ENCODE results near the gene ANKRD33.
"Not testable (repeated sequence)": the region's sequence is repeated elsewhere in the genome, so short reads cannot be mapped to it uniquely, and the experiment has no call there.

ANKRD33 gene

GRCh38 chr12:51883998-51884675, 3.8 kb upstream of the ANKRD33 start:
- DNase-seq, result no peak

DNA sequence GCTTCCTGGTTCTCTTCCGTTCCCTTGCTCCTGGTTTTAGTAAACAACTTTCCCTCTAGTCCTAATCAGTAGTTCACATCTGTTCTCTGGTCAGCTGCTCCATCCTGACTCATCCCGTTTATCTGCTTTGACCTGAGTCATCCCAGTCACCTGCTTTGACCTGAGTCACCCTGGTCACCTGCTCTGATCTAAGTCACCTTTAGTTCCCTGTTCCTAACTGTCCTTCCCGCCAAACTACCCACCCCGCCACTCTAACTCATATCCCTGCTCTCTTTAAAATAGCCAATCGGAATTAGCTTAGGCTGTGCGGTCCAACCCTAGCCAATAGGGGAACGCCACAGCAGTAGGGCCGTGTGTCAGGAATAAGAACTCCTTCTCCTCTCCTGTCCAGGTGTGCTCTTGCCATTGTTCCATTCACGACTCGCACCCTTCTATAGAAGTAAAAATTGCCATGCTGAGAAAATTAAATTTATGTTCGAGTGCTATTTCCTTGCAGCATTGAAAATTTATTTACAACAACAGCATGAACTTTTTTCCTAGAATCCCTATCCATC, 3.1 kb upstream of the ANKRD33 start:
- no peak for DNase-seq

DNA sequence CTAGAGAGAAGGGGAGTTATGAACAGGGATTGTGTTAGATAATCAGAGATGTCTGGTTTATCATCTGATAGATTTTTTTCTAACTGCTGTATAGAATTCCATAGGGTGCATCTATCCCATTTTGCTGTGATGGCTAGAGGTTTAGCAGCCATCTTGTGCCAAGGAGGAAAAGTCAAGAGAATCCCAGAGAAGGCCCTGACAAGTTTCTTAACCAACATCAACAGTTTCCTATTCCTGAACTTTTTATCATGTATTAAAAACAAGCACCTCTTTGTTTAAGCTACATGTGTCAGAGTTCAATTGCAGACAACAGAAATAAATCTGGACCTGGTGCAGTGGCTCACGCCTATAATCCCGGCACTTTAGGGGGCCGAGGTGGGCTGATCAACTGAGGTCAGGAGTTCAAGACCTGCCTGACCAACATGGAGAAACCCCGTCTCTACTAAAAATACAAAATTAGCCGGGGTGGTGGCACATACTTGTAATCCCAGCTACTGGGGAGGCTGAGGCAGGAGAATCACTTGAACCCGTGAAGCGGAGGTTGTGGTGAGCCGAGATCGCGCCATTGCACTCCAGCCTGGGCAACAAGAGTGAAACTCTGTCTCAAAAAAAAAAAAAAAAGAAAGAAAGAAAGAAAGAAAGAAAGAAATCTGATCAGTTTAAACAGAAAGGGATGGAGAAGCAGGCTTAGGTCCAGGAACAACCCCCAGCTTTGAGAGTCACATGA, 2.4 kb upstream of the ANKRD33 start:
- DNase-seq, result not testable (repeated sequence)

DNA sequence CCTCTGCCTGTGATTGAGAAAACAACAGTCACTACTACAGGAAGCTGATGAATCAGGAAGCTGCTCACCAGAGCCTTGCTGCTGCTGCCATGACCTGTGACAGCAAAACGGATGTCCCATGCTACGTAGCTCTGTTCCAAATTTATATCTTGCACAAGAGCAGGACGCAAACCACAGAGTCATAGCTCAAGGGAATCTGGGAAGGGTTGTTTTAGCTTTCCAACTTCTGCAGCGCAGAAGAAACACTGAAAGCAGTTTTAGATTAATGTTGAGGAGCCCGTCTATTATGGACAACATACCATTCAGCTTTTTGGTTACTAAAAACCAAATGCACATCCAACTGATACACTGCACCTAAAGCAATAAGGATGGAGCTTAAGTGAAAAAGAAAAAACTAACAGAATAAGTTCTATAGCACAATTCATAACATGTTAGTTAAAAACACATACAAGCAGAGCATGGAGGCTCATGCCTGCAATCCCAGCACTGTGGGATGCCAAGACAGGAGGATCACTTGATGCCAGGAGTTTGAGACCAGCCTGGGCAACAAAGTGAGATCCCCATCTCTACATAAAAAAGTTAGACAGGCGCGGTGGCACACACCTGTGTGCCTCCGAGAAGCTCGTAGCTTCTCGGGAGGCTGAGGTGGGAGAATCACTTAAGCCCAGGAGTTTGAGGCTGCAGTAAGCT, 1.7 kb upstream of the ANKRD33 start:
- DNase-seq, result peak; percentile 51

DNA sequence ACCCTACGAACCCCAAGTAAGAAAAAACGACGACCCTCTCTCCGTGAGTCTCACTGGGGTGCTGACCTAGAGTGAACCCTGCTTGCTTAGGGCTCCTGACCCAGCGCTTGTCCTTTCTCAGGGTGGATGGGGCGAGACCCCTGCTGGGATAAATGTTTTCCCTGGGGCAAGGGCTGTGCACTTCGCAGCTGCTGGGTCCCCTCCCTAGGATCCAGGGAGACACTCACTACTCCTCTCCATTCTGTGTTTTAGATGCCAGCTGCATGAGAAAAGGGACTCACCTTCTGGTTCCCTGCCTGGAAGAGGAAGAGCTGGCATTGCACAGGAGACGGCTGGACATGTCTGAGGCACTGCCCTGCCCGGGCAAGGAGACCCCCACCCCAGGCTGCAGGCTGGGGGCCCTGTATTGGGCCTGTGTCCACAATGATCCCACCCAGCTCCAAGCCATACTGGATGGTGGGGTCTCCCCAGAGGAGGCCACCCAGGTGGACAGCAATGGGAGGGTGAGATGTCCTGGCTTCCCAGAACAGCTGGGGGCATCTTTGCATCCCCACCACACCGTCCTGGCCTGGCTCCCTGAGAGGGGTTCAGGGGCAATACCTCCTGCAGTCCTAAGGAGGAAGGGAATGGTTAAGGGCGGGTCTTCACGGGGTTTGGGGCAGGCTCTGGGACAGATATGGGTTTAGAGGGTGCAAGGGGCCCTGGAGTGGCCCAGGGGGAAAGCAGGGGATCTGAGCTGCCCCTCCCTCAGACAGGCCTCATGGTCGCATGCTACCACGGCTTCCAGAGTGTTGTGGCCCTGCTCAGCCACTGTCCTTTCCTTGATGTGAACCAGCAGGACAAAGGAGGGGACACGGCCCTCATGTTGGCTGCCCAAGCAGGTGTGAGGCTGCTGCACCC, 663 bp downstream of the ANKRD33 start:
- DNase-seq, result no peak

DNA sequence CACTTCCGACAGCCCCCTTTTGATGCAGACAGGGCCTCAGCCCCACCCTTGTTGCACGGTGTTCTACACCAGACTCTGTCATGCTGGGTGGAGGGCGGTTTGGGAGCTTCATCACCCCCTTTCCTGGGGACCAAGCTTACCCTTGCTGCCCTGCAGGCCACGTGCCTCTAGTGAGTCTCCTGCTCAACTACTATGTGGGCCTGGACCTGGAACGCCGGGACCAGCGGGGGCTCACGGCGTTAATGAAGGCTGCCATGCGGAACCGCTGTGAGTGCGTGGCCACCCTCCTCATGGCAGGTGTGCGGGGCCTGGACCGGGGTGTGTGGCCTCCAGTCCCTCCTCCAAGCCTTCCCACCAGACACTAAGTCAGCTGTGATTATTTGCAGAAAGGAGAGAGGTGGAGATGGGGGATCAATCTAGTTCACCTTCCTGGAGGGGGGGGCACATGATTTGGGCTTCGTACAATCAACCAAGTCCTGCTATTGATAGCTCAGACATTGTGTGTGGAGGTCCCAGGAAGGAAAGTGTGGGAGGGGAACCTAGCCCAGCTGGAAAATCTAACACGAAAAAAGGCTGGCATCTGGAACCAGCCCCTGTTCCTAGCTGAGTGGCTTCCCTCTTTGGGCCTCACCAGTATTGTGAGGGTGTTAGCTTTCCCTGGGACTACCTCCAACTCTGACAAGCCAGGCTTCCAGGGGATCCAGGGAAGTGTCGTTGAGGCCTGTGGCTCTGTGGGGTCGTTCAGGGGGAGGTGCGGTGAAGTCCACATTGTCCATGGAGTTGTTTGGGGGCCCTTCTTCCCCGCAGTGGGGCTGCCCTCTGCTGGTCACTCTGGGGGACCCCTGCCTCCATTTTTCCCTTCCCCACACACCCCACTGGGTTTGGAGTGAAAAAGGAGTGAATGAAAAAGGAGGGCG, 1.6 kb downstream of the ANKRD33 start:
- DNase-seq, result no peak

DNA sequence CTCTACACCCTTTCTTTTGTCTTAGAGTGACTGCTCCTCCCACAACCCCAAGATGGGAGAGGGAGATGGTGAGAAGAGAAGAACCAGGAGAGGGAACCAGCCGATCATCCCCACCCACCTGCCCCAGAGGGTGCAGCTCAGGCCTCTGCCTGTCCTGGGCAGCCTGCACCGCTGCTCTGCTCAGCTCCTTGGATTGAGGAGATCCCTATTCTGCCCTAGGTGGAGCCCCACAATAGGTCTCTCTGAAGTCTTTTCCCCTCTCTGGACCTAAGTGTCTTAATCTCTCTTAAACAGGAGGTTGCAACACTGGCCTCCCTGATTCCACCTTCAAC, 2.2 kb downstream of the ANKRD33 start:
- no peak for DNase-seq

DNA sequence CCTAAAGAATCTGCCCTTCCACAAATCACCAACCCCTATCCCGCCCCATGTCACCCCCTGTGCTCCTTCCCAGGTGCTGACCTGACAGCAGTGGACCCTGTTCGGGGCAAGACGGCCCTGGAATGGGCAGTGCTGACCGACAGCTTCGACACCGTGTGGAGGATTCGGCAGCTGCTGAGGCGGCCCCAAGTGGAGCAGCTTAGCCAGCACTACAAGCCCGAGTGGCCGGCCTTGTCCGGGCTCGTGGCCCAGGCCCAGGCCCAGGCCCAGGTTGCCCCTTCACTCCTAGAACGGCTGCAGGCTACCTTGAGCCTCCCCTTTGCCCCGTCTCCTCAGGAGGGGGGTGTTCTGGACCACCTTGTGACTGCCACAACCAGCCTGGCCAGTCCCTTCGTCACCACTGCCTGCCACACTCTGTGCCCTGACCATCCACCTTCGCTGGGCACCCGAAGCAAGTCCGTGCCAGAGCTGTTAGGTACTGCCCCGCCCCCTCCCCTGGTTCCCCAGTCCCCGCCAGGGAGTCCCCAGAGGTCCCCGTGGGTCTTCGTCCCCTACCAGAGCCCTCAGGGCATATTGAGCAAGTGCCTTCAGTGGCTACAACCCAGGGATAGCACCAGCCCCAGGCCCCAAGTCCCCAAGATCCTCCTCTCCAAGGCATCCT, 2.7 kb downstream of the ANKRD33 start:
- no peak for DNase-seq

DNA sequence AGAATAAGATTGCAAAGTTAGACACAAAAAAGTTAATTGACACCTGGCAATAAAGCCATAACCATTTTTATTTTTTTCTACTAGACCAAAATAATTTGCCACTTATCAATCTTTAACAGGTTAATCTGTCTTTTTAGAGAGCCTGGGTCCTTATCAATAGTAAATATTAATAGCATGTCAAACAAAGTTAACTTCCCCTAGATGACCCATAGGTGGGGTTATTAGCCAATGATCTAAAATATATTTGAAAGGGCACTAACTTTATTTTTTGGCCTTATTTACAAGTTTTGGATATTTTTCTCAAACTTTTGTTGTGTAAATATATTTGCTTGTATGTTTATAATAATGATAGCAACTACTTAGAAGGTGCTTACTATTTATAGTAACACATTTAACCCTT, 3.9 kb downstream of the ANKRD33 start:
- DNase-seq, result no peak

GRCh38 chr12:51893786-51894185, 5.9 kb downstream of the ANKRD33 start:
- no peak for DNase-seq

GRCh38 chr12:51895378-51896135, 7.7 kb downstream of the ANKRD33 start:
- DNase-seq, result no peak

DNA sequence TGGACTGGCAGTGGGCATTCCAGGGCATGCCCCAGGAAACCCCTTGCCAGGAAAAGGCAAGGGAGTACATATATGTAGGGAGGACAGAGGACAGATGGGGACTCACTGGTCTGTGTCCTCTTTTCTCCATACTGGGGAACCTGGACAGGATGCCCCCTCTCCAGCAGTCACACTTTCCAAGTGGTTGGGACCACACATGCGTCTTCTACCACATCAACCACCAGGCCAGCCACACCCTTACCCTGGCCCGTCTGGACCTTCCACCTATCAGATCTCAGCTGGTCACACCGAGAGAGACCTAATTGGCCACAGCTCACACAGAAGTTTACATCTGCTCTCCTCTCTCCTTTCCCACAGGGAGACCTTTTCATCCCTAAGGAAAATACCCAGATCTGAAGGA, 8.3 kb downstream of the ANKRD33 start:
- DNase-seq, result no peak

- no peak for DNase-seq
Measured at GRCh38 chr12:51897181-51897580, 9.3 kb downstream of the ANKRD33 start.

GRCh38 chr12:51898506-51898905, 10.6 kb downstream of the ANKRD33 start:
- DNase-seq, result no peak

- no peak for DNase-seq
Measured at GRCh38 chr12:51898937-51899336, 11.0 kb downstream of the ANKRD33 start.

GRCh38 chr12:51900323-51900889, 12.5 kb downstream of the ANKRD33 start:
- no peak for DNase-seq

DNA sequence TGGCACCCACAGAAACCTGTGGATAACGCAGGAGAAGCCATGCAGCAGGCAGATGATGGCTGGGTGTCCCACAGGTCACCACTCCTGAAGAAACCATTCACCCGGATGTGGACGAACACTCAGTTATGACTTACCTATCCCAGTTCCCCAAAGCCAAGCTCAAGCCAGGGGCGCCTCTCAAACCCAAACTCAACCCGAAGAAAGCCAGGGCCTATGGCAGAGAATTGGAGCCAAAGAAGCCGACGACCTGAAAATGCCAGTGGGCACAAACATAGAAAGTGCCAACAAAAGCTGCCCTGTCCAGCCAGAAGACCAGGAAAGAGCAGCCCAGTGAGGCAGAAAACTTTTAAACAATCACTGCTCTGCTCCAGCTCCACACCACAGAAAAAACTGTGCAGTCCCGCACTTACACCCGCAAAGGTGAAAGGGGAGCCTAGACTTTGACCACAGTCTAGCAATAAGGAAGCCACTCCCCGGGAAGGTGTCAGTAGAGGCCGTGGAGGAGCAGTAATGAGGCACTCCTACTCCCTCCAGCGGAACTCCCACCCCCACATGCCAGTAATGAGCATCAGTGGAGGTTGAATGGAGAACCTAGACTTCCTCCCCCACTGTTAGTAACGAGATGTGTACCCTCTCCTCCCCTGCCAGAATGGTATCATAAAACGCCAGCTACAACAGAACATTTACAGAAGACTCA, 13.4 kb downstream of the ANKRD33 start:
- no peak for DNase-seq

DNA sequence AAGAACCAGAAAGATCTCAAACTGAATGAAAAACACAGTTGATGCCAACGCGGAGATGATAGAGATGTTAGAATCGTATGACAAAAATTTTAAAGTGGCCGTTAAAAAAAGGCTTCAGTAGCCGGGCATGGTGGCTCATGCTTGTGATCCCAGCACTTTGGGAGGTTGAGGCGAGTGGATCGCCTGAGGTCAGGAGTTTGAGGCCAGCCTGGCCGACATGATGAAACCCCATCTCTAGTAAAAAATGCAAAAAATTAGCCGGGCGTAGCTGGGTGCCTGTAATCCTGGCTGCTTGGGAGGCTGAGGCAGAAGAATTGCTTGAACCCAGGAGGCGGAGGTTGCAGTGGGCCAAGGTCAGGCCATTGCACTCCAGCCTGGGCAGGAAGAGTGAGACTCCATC, 14.0 kb downstream of the ANKRD33 start:
- DNase-seq, result no peak

DNA sequence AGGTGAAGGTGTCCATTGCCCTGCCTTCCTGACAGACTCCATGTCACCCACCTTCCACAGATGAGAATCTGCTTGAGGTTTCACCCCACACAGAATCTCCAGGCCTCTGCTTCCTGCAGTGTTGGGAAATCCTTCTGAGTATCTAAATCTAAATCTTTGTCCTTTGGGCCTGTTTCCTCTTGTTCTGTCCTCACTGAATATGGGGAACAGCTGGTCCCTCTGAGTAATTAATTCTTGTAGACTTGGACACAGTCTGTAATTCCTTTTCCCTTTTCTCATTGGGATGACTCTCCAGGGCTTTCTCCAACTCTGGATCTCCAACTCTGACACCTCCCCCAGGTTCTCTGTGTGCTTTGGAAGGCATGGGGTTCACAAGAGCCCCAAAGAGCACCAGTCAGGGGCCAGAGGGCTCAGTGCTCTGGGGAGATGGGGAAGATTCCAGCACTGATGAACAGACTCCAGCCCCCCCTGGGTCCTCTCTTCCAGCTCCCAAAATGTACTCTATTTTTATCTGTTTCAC, 17.1 kb downstream of the ANKRD33 start:
- DNase-seq, result no peak

Measured in stimulated activated CD4-positive, alpha-beta T cell treated with anti-CD3 and anti-CD28 coated beads, Interleukin-4, amount 100 ng/mL, for 24 hours (primary cell).